Activated T-cell treated with anti-CD3 and anti-CD28 coated beads for 4 hours (primary cell): Measurements from ENCODE around the gene ALDH2.
"Not testable (repeated sequence)": the region's sequence is repeated elsewhere in the genome, so short reads cannot be mapped to it uniquely, and the experiment has no call there.

Source experiments
- DNase-seq: peaks from one replicate; pipeline ENCODE4 v3.0.0-alpha.2; 2020

Gene ALDH2

DNA sequence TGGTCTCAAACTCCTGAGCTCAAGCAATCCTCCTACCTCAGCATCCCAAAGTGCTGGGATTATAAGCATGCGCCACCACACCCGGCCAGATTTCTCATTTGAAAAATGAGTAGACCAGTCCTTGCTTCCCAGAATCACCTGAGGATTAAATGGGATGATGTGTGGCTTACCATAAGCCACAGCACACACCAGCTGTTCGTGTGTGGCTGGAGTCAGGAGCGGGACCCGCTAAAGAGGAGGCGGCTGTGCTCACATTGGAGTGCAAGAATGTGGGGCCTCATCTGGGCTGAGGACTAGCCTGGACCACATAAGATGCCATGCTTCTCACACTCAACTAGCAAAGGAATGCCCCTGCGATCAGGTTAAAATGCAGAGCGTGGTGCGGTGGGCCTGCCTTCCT is 6.7 kb upstream of the ALDH2 start:
- no peak for DNase-seq

DNA sequence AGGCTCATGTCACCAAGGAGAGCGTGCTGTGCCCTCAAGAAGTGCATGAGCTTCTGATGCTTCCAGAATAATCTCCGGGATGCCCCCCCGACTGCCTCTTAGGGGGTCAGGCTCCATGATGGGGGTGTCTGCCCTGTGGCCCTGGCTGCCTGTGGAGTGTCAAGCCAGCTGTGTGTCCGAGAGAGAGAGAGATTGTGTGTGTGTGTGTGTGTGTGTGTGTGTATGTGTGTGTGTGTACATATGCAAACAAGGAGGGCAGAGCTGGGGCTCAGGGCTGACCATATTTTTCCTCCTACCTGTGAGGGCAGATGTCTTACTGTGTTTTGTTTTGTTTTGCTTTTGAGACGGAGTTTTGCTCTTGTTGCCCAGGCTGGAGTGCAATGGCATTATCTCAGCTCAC is 5.6 kb upstream of the ALDH2 start:
- DNase-seq = no peak

DNA sequence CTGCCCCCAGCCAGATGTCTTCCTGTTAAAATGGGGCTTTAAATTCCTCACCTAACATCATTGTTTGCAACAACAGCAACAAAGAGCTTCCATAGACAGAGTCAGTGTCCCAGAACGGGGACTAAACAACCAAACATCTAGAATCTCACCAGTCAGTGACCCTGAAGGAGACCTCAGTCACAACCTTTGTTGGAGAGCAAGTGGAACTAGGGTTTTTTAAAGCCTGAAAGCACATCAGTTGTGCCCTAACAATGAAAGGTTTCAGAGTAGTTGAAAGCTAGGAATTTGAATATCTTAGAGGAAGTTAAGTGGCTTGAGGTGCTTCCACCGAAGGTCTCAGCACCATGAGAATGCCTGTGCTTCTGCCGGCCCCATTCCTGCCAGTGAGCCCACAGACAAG is 5.0 kb upstream of the ALDH2 start:
- no peak for DNase-seq

DNA sequence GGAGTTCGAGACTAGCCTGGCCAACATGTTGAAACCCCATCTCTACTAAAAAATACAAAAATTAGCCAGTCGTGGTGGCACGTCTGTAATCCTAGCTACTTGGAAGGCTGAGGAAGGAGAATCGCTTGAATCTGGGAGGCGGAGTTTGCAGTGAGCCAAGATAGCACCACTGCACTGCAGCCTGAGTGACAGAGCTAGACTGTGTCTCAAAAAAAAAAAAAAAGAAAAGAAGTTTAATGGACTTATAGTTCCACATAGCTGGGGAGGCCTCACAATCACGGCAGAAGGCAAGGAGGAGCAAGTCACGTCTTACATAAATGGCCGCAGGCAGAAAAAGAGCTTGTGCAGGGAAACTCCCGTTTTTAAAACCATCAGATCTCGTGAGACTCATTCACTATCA is 3.2 kb upstream of the ALDH2 start:
- not testable (repeated sequence) for DNase-seq

DNA sequence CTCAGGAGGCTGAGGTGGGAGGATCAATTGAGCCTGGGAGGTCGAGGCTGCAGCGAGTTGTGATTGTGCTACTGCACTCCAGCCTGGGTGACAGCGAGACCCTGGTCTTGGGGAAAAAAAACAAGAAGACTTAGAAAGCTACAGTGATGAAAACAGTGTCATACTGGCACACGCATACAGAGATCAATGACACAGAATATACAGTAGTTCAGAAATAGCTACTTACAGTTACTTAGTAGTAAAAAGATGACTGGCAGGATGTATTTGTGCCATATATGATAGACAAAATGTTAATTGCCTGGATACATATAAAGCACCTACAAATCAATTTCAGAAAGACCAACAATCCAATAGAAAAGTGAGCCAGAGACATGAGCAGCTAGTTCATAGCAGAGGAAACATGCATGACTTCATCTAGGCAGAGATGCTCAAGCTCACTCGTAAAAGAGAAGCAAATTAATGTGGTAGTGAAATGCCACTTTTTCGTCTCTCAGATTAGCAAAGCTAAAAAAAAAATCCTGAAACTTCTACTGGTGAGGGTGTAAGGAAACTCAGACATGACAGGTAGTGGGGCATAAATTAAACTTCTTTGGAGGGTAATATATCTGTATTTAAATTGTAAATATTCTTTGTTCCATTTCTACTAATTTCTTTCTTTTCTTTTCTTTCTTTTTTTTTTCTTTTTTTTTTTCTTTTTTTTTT is 2.5 kb upstream of the ALDH2 start:
- DNase-seq = no peak

DNA sequence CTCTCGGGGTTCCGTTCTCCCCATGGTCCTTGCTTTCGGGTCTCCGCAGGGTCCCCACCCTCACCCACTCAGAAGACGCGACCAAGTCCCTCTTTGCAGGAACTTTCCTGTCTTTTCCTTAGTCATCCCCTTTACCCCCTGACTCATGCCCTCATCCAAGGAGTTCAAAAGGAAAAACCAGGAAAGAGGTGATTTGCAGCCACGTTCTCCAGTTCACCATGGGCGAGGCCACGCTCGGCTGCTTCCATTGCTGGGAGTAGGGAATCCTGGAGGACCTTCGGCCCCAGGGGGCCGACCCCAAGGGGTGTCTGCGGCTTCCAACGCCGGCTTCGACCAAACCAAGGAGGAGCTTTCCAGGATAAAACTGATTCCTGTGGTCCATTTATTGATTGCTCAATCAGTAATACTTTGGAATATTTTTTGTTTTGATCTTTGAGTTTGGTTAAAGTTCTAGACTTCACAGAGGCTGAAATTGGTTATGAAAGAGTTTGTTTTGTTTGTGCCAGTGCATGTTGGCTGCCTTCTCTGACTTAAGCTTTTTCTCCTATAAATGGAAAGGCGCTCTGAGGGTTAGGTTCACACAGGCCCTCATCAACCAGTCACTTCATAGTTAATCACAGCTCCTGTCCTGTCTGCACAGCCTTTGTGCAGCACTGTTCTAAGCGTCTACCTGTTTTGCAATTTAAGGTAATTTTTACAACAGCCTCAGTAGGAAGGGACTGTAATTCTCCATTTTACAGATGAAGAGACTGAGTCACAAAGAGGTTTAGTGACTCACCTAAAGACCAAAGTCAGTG is 827 bp downstream of the ALDH2 start:
- no peak for DNase-seq

DNA sequence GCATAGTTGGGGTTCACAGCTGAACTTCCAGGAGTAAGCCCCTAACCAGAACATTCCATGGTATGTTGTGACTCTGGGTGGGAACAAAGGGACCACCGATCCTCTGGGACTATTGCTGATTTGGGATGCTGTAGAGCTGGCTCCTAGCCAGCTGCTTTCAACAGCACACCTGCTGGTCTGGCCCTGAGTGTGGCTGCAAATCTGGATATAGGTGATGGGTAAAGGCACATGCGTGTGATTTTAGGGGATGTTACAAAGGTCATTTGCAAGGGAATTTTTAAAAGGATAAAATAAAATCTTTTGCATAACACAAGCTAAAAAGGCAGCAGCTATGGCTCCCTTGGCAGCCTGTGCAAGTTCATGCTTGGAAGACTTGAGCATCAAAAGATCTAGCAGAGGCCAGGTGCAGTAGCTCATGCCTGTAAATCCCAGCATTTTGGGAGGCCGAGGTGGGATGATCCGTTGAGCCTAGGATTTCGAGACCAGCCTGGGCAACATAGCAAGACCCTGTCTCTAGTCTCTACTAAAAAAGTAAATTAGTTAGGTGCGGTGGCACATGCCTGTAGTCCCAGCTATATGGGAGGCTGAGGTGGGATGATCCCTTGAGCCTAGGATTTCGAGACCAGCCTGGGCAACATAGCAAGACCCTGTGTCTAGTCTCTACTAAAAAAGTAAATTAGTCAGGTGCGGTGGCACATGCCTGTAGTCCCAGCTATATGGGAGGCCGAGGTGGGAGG is 1.6 kb downstream of the ALDH2 start:
- DNase-seq = no peak

DNA sequence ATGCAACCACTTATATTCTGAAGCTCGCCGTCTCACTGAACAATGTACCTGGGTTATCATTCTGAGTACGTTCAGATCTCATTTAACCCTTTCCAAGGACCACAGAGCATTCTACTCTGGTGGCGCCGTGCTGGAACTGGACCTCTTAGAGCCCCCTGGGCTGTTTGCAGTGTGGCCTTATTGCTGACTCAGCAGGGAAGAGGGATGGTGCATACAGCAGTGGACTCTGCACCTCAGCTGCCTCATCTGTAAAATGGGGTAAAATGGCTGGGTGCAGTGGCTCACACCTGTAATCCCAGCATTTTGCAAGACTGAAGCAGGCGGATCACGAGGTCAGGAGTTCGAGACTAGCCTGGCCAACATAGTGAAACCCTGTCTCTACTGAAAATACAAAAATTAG is 2.9 kb downstream of the ALDH2 start:
- no peak for DNase-seq

DNA sequence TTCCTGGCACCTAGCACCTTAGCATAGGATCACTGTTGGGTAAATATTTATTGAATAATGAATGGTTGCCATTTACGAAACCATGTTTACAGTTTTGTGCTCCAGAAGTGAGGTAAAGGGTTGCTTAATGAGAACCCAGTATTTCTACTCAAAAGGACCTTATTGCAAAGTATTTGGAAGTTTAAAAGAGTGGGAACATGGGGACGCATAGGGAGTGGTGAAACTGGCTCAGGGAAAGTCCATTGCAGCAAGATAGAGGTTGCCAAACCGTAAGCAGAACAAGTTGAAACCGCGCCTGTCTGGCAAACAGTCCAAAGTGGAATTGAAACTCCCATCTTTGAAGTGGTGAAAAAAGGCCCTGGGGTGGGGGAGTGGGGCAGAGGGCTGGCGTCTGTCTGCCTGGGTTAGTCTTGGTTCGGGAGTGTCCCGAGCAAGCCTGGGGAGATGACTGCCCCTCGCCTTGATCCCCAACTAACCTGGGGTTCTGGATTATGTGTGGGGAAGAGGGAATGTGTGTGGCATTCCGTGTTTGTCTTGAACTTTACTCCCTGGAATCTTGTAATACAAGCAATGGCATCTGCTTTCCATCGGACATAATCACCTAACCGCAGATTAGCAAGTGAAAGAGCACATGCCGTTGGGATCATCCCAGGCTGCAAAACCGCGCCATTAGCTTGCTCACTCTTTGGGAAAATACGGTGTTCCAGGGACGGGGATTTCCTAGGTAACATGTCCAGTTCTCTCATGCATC is 7.2 kb downstream of the ALDH2 start:
- DNase-seq = no peak

DNA sequence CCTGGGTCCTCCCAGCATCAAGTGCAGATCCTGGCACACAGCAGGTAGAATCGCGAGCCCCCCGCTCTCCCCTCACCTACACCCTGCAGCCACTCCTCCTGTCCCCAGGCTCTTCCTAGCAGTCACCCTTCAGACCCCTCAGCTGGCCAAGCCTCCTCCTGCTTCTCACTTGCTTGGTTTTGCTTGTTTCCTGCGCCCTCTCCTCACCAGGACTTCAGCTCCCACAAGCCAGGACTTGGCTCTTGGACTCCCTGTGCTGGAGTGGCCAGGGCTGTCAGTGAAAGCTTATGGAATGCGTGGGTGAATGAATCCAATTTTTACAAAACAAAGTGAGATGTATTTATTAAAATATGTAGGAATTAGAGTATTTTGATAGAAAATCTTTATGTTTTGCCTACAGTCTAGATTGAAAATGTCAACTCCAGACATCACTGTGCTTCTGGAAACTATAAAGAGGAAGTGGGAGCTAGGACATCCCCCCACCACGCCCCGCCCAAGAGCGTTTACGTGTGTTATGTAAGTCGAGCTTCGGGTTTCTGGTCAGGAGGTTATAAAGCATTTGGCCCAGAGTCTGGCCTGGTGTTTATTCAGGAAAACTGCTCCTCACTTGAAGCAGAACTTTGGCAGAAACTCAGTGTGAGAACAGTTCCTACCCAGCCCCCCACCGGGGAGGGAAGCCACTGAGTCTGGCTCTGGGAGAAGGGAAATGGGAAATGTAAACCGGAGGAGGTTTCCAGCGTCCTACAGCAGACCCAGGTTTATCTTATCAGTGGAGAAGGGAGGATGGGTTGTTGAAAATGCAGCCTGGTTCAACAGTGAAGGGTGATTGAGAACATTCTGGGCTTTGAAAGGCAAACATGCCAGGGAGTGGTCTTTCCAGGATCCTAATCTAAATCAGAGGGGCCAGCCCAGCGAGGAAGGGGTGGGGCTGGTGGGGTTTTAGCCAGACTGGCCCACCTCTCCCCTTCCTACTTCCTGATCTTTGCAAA is 8.8 kb downstream of the ALDH2 start:
- DNase-seq = no peak

DNA sequence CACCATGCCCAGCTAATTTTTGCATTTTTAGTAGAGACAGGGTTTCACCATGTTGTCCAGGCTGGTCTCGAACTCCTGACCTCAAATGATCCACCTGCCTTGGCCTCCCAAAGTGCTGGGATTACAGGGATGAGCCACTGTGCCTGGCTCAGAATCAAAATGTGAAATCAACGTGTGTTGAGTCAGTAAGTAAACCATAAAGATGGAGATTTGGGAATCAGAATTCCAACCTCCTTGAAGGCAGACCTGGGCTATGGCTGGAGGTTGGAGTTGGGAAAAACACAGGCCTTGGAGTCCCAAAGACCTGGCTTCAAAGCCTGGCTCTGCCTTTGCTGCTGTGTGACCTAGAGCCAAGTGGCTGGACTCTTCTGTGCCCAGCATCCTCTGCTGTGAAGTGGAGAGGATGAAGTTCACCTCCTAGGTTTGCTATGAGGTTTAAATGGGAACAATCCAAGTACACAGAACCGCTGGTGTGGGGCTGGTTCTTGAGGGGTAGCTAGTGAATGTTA is 10.2 kb downstream of the ALDH2 start:
- DNase-seq = no peak

DNA sequence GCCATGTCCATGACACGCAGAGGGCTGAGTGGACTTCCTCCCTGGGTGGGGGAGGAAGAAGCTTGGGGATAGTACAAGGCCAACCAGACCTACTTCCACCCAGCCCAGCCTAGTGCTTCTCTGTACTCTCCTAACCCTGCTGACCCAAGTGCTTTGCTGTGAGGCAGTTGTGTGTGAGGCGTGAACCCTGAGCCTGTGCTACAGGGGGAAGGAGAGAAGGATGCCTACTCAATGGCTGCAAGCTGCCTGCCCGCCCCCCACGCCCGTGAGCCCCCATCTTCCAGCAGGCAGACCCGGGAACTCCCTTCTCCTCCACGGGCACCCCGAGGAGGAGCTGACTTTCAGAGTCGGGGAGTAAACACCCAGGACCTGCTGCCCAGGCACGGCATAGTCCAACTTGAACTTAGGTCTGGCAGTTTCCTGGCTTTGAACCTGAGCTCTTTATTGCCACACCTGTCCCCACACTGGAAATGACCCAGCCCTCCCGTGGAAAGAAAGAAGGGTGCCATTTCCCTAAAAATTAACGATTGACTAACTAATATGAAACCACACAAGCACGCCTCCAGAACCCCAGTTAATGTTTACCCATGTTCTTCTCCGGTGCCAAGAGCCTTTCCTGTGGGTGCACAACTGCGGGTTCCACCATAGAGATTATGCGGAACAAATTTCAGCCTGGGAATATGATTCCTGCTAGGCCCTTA is 10.8 kb downstream of the ALDH2 start:
- DNase-seq = no peak

DNA sequence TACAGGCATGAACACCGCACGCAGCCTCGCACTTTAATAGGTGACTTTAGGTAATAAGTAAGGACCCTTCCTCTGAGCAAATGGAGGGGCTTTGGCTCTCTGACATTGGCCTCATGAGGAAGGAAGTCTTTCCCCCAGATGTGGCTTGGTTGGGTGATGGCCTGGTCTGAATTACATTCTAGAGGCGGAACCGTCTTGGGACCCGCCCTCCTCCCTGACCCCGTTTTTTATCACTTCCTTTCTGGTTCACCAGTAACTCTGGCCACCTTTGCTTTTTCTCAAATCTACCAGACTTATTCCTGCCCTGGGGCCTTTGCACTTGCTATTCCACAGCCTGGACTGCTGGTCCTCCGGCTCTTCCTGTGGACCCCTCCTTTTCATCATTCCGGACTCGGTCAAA is 13.4 kb downstream of the ALDH2 start:
- DNase-seq = no peak

DNA sequence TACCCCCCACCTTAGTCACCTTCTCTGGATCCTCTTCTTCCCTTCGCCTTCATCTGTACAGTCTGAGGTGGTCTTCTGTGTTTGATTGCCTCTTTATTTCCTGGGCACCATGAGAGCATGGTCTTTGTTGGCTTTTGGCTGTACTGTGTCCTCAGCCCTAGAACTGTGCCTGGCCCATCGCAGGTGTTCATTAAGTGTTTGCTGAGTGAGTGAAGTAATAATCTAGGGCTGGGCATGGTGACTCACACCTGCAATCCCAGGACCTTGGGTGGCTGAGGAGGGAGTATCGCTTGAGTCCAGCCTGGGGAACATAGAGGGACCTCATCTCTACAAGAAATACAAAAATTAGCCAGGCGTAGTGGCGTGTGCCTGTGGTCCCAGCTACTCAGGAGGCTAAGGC is 13.9 kb downstream of the ALDH2 start:
- no peak for DNase-seq

DNA sequence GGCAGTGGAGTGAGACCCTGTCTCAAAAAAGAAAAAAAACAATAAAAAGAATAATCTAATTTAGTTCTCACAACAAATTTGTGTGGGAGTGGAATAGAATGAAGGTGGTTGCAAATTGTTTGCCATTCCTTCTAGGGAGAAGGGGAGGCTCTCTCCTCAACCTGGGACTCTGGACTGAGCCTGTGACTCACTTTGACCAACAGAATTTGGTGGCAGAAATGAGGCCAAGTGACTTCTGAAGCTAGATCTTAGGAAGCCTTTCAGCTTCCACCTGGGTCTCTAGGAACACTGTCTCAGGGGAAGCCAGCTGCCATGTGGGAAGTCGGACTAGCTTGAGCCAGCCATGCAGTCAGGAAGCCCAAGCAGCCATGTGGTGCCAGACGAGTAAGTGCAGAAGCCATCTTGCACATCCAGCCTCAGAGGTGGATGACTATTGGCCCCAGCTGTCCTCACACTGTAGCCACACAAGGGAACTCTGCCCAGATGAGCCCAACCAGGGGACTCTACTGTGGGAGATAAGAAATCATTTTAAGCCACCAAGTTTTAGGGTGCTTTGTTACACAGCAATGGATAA is 14.4 kb downstream of the ALDH2 start:
- no peak for DNase-seq

DNA sequence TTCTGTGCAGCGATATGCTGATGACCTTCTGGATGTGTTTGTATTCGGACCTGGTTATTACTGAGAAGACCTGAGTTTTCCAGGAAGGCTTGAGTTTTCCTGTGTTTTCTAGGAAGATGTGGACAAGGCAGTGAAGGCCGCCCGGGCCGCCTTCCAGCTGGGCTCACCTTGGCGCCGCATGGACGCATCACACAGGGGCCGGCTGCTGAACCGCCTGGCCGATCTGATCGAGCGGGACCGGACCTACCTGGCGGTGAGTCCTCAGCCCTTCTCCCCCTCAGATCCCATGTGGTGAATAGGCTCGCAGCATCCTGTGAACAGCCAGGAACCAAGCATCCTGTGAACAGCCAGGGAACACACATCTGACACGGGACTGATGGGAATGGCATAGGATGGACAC is 16.3 kb downstream of the ALDH2 start:
- DNase-seq = no peak

DNA sequence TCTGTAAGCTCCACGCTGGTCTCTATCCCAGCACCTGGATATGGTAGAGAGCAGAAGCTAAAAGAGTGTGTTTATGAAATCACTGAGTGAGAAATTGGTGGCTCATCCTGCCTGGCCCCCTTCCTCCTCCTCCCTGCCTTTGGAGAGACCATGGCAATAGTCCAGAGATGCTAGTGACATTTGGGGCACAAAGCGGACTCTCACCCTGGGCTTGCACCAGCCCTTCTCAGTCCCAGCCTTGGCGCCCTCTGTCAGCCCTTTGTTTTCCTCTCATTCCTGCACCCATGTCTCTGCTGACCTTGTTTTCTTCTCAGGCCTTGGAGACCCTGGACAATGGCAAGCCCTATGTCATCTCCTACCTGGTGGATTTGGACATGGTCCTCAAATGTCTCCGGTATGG is 18.2 kb downstream of the ALDH2 start:
- DNase-seq = no peak

DNA sequence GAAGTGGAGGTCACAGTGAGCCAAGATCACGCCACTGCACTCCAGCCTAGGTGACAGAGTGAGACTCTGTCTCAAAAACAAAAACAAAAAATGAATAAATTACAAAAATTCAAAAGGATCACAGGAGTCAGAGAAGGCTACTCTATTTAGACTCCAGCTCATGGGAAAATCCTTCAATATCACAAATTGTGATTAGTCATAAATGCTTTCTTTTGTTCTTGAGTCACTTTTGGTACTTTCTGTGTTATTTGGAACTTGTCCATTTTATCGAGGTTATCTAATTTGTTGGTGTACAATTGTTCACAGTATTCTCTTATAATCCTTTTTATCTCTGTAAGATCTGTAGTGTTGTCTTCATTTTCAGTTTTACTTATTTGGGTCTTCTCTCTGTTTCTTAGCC is 18.9 kb downstream of the ALDH2 start:
- no peak for DNase-seq

DNA sequence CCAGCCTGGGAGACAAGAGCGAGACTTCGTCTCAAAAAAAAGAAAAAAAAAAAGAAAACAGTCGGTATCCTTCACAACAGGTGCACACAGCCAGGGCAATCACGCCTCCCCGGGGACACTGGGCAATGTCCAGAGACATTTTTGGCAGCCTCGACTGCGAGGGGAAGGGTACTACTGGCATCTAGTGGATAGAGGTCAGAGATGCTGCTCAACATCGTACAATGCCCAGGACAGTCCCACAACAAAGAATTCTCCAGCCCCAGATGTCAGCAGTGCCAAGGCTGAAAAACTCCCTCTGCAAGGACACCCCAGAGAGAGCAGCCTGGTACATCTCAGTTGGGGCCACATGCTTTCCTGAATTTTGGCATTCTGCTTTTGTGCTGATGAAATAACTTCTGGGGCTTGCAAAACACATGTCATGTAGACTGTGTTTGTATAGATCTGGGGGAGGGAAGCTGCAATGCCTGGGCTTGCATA is 21.5 kb downstream of the ALDH2 start:
- DNase-seq = no peak

DNA sequence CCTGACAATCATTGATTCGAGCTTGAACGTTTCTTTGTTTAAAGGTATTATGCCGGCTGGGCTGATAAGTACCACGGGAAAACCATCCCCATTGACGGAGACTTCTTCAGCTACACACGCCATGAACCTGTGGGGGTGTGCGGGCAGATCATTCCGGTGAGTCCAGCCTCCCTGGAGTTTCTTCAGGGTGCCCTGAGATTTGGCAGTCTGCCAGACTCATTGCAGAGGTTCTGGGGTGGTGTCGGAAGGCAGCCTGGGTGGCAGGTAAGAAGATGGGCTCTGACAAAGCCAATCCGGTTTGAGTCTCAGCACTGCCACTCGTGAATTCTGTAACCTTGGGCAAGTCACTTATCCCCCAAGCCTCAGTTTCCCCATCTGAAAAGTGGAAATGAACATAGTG is 23.0 kb downstream of the ALDH2 start:
- no peak for DNase-seq

DNA sequence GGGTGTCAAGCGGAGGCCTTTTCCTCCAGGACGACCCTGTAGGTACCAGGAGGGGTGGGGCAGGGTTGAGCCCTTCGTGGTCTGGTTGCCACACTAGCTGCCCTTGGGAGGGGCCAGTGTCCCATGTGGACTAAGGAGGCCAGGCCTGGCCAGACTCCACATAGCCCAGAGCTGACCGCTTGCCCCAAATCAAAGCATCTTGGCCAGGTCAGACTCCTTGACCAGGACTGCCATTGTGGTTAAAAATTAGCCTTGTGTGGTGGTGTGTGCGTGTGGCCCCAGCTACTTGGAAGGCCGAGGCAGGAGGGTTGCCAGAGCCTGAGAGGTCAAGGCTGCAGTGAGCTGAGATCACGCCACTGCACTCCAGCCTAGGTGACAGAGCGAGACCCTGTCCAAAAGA is 24.8 kb downstream of the ALDH2 start:
- DNase-seq = no peak
